Left lung (tissue), 10 donors: ENCODE measurements around the gene HSP90B1. TPM values are rescaled to one million over a fixed set of nuclear protein-coding genes. Genes with fewer than 3 reads are reported as not detected.

ENCODE experiments used
- ATAC-seq: fragments of 200-7000 bp; cut with Tn5 transposase; one replicate; pipeline ENCODE4 v1.9.1; 2020; ENCODE audit warnings: moderate library complexity
- DNase-seq, 4 donors: peaks; one replicate each; pipeline ENCODE4 v3.0.0-alpha.2; 2013 to 2020
- H3K27ac ChIP-seq, 2 donors: fragments of 200-600 bp; sonication (generic) in 1 of 2; one replicate each; pipeline versions ENCODE4 v1.5.0 to v1.8.0; 2020 to 2021
- H3K27me3 ChIP-seq, 2 donors: fragments of 200-600 bp; sonication (generic) in 1 of 2; one replicate each; pipeline versions ENCODE4 v1.5.0 to v1.8.0; 2020 to 2021
- H3K36me3 ChIP-seq, 2 donors: fragments of 200-600 bp; sonication (generic) in 1 of 2; one replicate each; pipeline versions ENCODE4 v1.5.0 to v1.8.0; 2020 to 2021
- H3K4me1 ChIP-seq, 2 donors: fragments of 200-600 bp; one replicate each; pipeline ENCODE4 v1.8.0; 2021
- H3K4me3 ChIP-seq, 2 donors: fragments of 200-600 bp; sonication (generic) in 1 of 2; one replicate each; pipeline versions ENCODE4 v1.5.0 to v1.8.0; 2020 to 2021; ENCODE audit warnings: mild to moderate bottlenecking in 1 of 2
- H3K9me3 ChIP-seq, 2 donors: fragments of 200-600 bp; sonication (generic) in 1 of 2; one replicate each; pipeline versions ENCODE4 v1.5.0 to v1.8.0; 2020 to 2021
- CTCF ChIP-seq, 2 donors: fragments of 200-600 bp; sonication (generic) in 1 of 2; IDR thresholded peaks; one replicate each; pipeline versions ENCODE4 v1.5.0 to v1.8.0; 2021; ENCODE audit warnings: antibody characterized with exemption in 2 of 2
- intact Hi-C, 2 donors: fragments of 100-400 bp; cut with DNase I; formaldehyde crosslinking; loops; one replicate each; pipeline versions ENCODE4 v1.11.2 to v1.14.2; 2022
- polyA plus RNA-seq, 6 donors: library from polyadenylated mRNA; unstranded; fragments of 120-200 nt; gene quantifications; one replicate each; pipeline ENCODE4 v1.2.1, GENCODE V29; 2013; ENCODE audit not compliant: insufficient read length in 6 of 6
- total RNA-seq, 2 donors: library from RNA; stranded (reverse); fragmentation: NEBNext Ultra II Directional; extraction: Animal tissue kit (Norgen Biotek cat#: 25700); gene quantifications; one replicate each; pipeline ENCODE4 v1.2.1, GENCODE V29; 2021
- donor health status: DM: no; HTN: yes; CAD: no.
- donor health status: DM: no; HTN: no; CAD: no.

Gene HSP90B1
- total and polyA plus RNA-seq, 8 donors: 679 to 1,097 (median 761) TPM

GRCh38 chr12:103924761-103925641, 5.2 kb upstream of the HSP90B1 start:
- intact Hi-C loops: no loop called here
- Histone ChIP-seq H3K4me1 (peaks cover 0 to 13% of the 10 kb centered on the region in 2 donors), H3K27me3 (no peaks in the 10 kb centered on the region), H3K36me3 (no peaks in the 10 kb centered on the region), H3K9me3 (no peaks in the 10 kb centered on the region), H3K4me3 (no peak overlapping the region), H3K27ac (no peak overlapping the region)
- TF ChIP-seq CTCF (IDR thresholded peaks at IDR 0.05): no peak
- ATAC-seq (no peak), DNase-seq (no peak)

GRCh38 chr12:103928682-103929045, 1.5 kb upstream of the HSP90B1 start:
- Histone ChIP-seq H3K9me3 (no peaks in the 10 kb centered on the region), H3K4me1 (peaks cover 16 to 40% of the 10 kb centered on the region in 2 donors), H3K36me3 (peaks cover 0 to 19% of the 10 kb centered on the region in 2 donors), H3K27ac (peak overlapping the region; percentile 95), H3K4me3 (peak overlapping the region; percentile 58 to 96), H3K27me3 (no peaks in the 10 kb centered on the region)
- peak in 3 of 4 donors; percentile 21 to 53 (median 36) for DNase-seq
- no peak for ATAC-seq
- intact Hi-C loops: no loop called here
- no peak for TF ChIP-seq CTCF (IDR thresholded peaks at IDR 0.05)

DNA sequence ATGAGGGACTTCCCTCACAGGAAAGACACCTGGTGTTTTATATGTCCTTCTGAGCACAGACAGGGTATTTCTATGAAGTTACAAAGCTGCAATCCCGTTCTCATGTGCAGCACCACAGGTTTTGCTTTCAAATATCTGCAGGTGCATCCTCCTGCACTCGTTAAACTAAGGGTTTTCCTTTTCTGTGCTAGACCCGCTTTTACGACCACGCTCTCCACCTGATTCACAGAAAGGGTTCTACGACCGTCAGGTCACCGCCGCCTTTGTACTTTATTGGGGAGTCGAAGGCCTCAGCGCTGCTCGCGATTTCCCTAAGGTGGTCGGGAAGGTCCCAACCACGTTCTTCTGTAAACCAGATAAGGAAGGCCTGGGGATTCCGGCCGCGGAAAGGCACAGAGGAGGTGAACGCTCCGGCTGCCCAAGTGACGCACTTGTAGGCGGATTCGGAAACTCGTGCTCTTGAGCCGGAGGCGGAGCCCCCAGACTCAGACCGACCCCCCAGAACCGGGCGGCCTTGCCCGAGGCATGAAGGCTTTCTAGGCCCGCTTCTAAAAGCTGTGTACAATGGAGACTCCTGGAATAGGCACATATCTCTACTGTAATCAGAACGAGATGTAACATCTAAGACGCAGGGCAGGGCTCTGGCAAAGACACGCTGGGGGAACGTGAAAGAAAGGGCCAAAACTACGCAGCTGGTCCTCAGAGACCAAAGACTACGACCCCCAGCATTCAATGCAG, 995 bp upstream of the HSP90B1 start:
- no peak for TF ChIP-seq CTCF (IDR thresholded peaks at IDR 0.05)
- ATAC-seq (peak; percentile 76), DNase-seq (peak; percentile 87 to 94 (median 92))
- Histone ChIP-seq H3K27me3 (no peaks in the 10 kb centered on the region), H3K36me3 (peaks cover 0 to 25% of the 10 kb centered on the region in 2 donors), H3K9me3 (no peaks in the 10 kb centered on the region), H3K4me1 (peaks cover 16 to 45% of the 10 kb centered on the region in 2 donors), H3K4me3 (peak overlapping the region; percentile 58 to 96), H3K27ac (peak overlapping the region; percentile 95)
- intact Hi-C loops: no loop called here

DNA sequence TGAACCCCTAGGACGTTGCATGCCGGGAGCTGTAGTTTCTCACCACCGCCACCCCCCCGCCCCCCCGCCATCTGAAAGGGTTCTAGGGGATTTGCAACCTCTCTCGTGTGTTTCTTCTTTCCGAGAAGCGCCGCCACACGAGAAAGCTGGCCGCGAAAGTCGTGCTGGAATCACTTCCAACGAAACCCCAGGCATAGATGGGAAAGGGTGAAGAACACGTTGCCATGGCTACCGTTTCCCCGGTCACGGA, 501 bp upstream of the HSP90B1 start:
- H3K27ac ChIP-seq: peak overlapping the region; percentile 95
- H3K36me3 ChIP-seq: peaks cover 0 to 29% of the 10 kb centered on the region in 2 donors
- H3K27me3 ChIP-seq: no peaks in the 10 kb centered on the region
- peak overlapping the region; percentile 58 to 96 for H3K4me3 ChIP-seq
- TF ChIP-seq CTCF (IDR thresholded peaks at IDR 0.05): no peak
- H3K9me3 ChIP-seq: no peaks in the 10 kb centered on the region
- peaks cover 16 to 50% of the 10 kb centered on the region in 2 donors for H3K4me1 ChIP-seq
- intact Hi-C loops: no loop called here
- peak in 1 of 4 donors; percentile 89 for DNase-seq
- no peak for ATAC-seq
